Endodermal cell (in vitro differentiated cells): ENCODE results near the gene KRT76. TPM values are rescaled to one million over a fixed set of nuclear protein-coding genes. Genes with fewer than 3 reads are reported as not detected.

Experiments used
- DNase-seq: peaks from one replicate; pipeline ENCODE4 v3.0.0-alpha.2; 2017
- H3K27ac ChIP-seq: 2 replicates; pipeline ENCODE4 v1.5.1; 2013; ENCODE audit warnings: mild to moderate bottlenecking, low read depth, low read length, moderate library complexity
- H3K27me3 ChIP-seq: 2 replicates; pipeline ENCODE4 v1.6.1; 2013; ENCODE audit warnings: mild to moderate bottlenecking, low read length, moderate library complexity; ENCODE audit not compliant: insufficient read depth, control insufficient read depth, poor library complexity, severe bottlenecking
- H3K36me3 ChIP-seq: 2 replicates; pipeline ENCODE4 v1.7.0; 2013; ENCODE audit warnings: mild to moderate bottlenecking, low read length, moderate library complexity; ENCODE audit not compliant: control insufficient read depth, insufficient read depth
- H3K4me1 ChIP-seq: one replicate; pipeline ENCODE4 v1.7.0; 2013; ENCODE audit warnings: low read length; ENCODE audit not compliant: control insufficient read depth, insufficient read depth
- H3K4me3 ChIP-seq: 2 replicates; pipeline ENCODE4 v1.5.1; 2013; ENCODE audit warnings: mild to moderate bottlenecking, low read length, moderate library complexity
- H3K9ac ChIP-seq: 2 replicates; pipeline ENCODE4 v1.6.1; 2013; ENCODE audit warnings: mild to moderate bottlenecking, low read length, moderate library complexity; ENCODE audit not compliant: poor library complexity, severe bottlenecking; ENCODE audit errors: extremely low read depth
- H3K9me3 ChIP-seq: 2 replicates; pipeline ENCODE4 v1.6.1; 2013; ENCODE audit warnings: mild to moderate bottlenecking, low read length, moderate library complexity; ENCODE audit not compliant: control insufficient read depth
- H3K27ac Mint-ChIP-seq: 2 replicates; pipeline ENCODE4 v1.8.0; 2020; ENCODE audit warnings: mixed read lengths
- H3K27me3 Mint-ChIP-seq: 2 replicates; pipeline ENCODE4 v1.8.0; 2021; ENCODE audit warnings: mild to moderate bottlenecking, mixed read lengths; ENCODE audit not compliant: insufficient read depth
- H3K36me3 Mint-ChIP-seq: 2 replicates; pipeline ENCODE4 v1.8.0; 2020; ENCODE audit warnings: low read depth, mixed read lengths
- H3K4me1 Mint-ChIP-seq: 2 replicates; pipeline ENCODE4 v1.8.0; 2020; ENCODE audit warnings: mixed read lengths
- H3K4me3 Mint-ChIP-seq: 2 replicates; pipeline ENCODE4 v1.8.0; 2020; ENCODE audit warnings: mild to moderate bottlenecking, moderate library complexity, mixed read lengths
- H3K9me3 Mint-ChIP-seq: 2 replicates; pipeline ENCODE4 v1.8.0; 2020; ENCODE audit warnings: mild to moderate bottlenecking, mixed read lengths
- WGBS, 2 experiments: methylation state at CpG; one replicate each; pipeline versions ENCODE4 v1.1.5 to v1.1.7; 2013; ENCODE audit warnings: missing lambda C conversion rate in 2 of 2, mixed read lengths in 1 of 2; ENCODE audit not compliant: insufficient coverage in 1 of 2, insufficient read length in 1 of 2; 5-methylcytosine and 5-hydroxymethylcytosine counted together
- total RNA-seq, 2 donors: library from RNA; stranded (reverse); fragmentation: NEBNext Ultra II Directional in 1 of 2; extraction: Animal tissue kit (Norgen Biotek cat#: 25700) in 1 of 2; gene quantifications; 2 replicates in 1 of 2; 3 replicates in 1 of 2; pipeline ENCODE4 v1.2.1, GENCODE V29; 2021
- TF ChIP-seq, protein P1 (sequence below): fragments of 200-600 bp; sonication (generic); conservative IDR thresholded peaks from 2 replicates; pipeline ENCODE4 v1.5.0; 2021; ENCODE audit warnings: antibody characterized with exemption, mild to moderate bottlenecking

Gene KRT76
- total RNA-seq, 2 donors from 2014 or later = not detected

DNA sequence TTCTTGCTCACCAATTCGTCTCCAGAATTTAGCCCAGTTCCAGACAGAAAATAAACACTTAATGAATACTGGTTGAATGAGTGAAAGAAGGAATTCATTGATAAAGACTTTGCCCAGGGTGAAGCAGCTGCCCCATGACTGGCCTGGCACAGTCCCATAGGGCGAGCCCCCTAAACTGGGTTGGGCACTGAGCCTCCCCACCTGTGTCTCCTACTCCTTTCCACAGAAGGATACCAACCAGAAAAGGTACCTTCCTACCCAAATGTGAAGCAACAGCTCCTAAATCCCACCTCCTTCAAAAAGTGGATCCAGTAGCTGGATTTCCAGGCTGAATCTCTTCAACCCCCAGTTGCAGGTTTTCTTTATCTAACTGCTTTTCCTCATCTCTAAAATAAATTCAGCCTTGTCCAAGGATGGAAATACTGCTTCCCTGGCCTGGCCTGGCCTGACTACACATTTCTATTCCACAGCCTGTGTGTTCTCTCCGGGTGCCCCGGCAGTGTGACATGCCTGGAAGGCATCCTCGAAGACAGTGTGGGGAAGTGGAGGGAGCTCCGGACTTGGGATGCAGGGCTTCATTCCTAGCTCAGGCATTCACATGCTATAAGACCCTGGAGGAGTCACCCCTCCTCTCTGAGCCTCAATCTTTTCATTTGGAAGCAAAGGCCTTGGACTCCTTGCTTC lies 11.2 kb upstream of the KRT76 start:
- DNase-seq = no peak
- Histone ChIP-seq H3K27me3 (no peaks in the 10 kb centered on the region), H3K36me3 (no peaks in the 10 kb centered on the region), H3K4me3 (no peak overlapping the region), H3K9me3 (no peaks in the 10 kb centered on the region), H3K4me1 (no peaks in the 10 kb centered on the region), H3K9ac (no peak overlapping the region), H3K27ac (no peak overlapping the region)
- peaks cover 27% of the 10 kb centered on the region for H3K27me3 Mint-ChIP-seq
- no peaks in the 10 kb centered on the region for H3K9me3 Mint-ChIP-seq
- no peaks in the 10 kb centered on the region for H3K4me1 Mint-ChIP-seq
- no peak overlapping the region for H3K4me3 Mint-ChIP-seq
- H3K36me3 Mint-ChIP-seq = no peaks in the 10 kb centered on the region
- 92 to 100% methylated on average over 2 to 5 of the region's 6 CpGs for WGBS, 2 experiments
- no peak overlapping the region for H3K27ac Mint-ChIP-seq
- TF ChIP-seq, protein P1, sequence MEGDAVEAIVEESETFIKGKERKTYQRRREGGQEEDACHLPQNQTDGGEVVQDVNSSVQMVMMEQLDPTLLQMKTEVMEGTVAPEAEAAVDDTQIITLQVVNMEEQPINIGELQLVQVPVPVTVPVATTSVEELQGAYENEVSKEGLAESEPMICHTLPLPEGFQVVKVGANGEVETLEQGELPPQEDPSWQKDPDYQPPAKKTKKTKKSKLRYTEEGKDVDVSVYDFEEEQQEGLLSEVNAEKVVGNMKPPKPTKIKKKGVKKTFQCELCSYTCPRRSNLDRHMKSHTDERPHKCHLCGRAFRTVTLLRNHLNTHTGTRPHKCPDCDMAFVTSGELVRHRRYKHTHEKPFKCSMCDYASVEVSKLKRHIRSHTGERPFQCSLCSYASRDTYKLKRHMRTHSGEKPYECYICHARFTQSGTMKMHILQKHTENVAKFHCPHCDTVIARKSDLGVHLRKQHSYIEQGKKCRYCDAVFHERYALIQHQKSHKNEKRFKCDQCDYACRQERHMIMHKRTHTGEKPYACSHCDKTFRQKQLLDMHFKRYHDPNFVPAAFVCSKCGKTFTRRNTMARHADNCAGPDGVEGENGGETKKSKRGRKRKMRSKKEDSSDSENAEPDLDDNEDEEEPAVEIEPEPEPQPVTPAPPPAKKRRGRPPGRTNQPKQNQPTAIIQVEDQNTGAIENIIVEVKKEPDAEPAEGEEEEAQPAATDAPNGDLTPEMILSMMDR = no peak

DNA sequence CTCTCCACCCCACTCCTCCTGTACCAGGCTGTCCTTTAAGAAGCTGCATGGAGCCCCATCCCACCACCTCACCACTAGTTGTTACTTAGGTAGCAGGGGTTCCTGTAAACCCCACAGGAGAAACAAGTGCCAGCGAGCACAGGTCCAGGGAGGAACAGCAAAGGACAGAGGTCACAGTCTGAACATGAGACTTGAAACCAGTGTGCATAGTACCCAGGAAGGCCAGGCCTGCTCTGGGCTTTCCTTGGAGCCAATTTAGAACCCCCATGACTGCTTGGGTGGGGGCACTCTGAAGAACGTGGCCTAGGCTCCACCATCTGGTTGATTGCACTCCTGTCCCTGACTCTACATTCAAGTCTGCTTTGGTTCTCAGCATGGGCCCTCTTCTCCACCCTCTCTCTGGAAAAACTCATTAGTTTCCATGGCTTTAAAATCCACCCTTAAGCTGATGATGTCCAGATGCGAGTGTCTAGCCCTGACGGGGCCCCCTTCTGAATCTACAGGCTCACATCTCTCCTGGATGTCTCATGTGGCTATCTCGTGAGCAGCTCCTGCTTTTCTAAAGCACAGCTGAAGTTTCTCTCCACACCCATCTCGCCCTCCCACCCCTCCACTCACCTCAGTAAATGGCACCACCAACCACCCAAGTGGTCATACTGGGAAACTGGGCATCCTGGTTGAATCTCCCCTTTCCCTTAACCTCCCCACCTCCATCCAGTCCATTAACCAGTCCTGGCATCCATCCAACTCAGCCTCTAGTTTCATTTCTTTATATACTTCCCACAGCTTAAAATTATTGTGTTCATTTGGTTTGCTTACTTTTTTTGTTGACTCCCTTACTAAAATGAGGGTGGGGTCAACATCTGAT lies 10.4 kb upstream of the KRT76 start:
- H3K36me3 Mint-ChIP-seq = no peaks in the 10 kb centered on the region
- no peak overlapping the region for H3K27ac Mint-ChIP-seq
- Histone ChIP-seq H3K9ac (no peak overlapping the region), H3K4me1 (no peaks in the 10 kb centered on the region), H3K27me3 (peaks cover under 1% of the 10 kb centered on the region), H3K27ac (no peak overlapping the region), H3K4me3 (no peak overlapping the region), H3K36me3 (no peaks in the 10 kb centered on the region), H3K9me3 (no peaks in the 10 kb centered on the region)
- H3K4me1 Mint-ChIP-seq = no peaks in the 10 kb centered on the region
- H3K4me3 Mint-ChIP-seq = no peak overlapping the region
- no peaks in the 10 kb centered on the region for H3K9me3 Mint-ChIP-seq
- DNase-seq = no peak
- peaks cover 20% of the 10 kb centered on the region for H3K27me3 Mint-ChIP-seq
- WGBS, 2 experiments = 81 to 83% methylated on average over 4 to 6 of the region's 6 CpGs
- TF ChIP-seq, protein P1 = no peak

DNA sequence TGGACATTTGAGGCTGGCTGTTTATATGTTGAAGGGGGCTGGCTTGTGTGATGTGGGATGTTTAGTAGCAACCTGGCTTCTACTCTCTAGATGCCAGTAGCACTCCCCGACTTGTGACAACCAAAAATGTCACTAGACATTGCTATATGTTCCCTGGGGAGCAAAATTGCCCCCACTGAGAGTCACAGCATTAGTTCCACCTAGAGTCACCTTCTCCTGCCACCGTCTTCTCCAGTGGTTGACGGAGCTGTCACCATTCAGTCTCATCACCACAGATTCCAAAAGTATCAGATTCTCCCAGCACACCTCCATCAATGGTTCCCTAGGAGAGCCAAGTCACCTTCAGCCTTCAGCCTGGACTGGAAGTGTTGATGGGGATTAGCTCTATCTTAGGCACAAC lies 7.8 kb upstream of the KRT76 start:
- TF ChIP-seq, protein P1 = no peak

More for the DNA sequence above, 7.8 kb upstream of the KRT76 start:
- no peaks in the 10 kb centered on the region for H3K36me3 Mint-ChIP-seq
- H3K27me3 Mint-ChIP-seq = peaks cover 22% of the 10 kb centered on the region
- Histone ChIP-seq H3K27me3 (peaks cover 26% of the 10 kb centered on the region), H3K4me3 (no peak overlapping the region), H3K4me1 (no peaks in the 10 kb centered on the region), H3K9ac (no peak overlapping the region), H3K9me3 (no peaks in the 10 kb centered on the region), H3K27ac (no peak overlapping the region), H3K36me3 (no peaks in the 10 kb centered on the region)
- H3K27ac Mint-ChIP-seq = no peak overlapping the region
- H3K4me1 Mint-ChIP-seq = no peaks in the 10 kb centered on the region
- no peaks in the 10 kb centered on the region for H3K9me3 Mint-ChIP-seq
- H3K4me3 Mint-ChIP-seq = no peak overlapping the region
- no peak for DNase-seq
- whole genome bisulfite sequencing, 2 experiments = 88 to 91% methylated on average over 2 to 3 of the region's 3 CpGs
